Measurements from ENCODE around the gene SEMA3A.
"Not testable (repeated sequence)": the region's sequence is repeated elsewhere in the genome, so short reads cannot be mapped to it uniquely, and the experiment has no call there.

The SEMA3A gene

DNA sequence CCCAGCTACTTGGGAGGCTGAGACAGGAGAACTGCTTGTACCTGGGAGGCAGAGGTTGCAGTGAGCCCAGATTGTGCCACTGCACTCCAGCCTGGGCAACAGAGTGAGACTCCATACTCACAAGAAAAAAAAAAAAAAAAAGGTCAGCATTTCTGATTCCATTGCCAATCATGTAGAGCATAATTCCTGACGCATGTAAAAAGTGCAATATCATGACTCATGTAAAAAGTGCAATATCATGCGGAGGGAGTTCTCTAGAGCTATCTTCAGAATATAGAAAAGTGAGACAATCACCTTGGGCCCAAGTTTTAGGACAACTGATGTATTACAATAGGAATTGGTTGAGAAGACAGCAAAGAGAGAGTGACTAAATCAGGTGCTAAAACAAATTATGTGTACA lies 85.8 kb downstream of the SEMA3A start:
- no peak for DNase-seq (ENCODE audit: low read depth)

GRCh38 chr7:84108119-84108518 lies 86.5 kb downstream of the SEMA3A start:
- no peak for DNase-seq (ENCODE audit: low read depth)

- no peak for DNase-seq (ENCODE audit: low read depth)
Observed at GRCh38 chr7:84107259-84107658, 87.3 kb downstream of the SEMA3A start.

DNA sequence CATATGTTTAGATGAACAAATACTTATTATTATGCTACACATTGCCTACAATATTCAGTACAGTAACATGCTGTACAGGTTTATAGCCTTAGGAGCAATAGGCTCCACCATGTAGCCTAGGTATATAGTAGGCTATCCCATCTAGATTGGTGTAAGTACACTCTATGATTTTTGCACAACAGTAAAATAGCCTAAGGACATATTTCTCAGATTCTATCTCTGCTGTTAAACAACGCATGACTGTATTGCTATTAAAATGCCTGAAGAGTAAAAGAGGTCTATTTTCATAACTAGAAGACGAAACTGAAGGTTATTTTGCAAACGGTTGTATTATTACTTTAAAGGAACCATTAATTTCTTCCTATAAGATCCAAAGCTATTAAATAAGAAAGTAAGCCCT lies 88.3 kb downstream of the SEMA3A start:
- no peak for DNase-seq (ENCODE audit: low read depth)

DNA sequence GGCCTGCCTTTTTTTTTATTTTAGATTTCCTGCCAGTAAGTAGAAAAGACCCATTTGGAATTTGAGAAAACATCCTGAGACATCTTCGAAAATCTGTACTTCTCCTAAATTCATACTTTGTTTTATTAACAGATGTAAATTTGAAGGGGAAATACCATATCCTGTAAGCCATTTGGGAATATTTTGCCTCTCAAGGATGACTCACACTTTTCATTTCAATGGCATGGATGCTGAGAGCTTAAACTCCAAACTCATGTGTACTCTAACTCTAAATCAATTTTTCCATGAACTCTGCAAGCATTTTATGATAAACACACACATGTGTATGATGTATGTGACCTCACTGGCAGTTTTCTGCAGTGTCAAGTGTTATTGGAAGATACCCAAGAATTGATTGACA lies 89.0 kb downstream of the SEMA3A start:
- no peak for DNase-seq (ENCODE audit: low read depth)

- DNase-seq (ENCODE audit: low read depth): no peak
Observed at GRCh38 chr7:84104826-84105225, 89.8 kb downstream of the SEMA3A start.

- no peak for DNase-seq (ENCODE audit: low read depth)
Observed at GRCh38 chr7:84102213-84102612, 92.4 kb downstream of the SEMA3A start.

GRCh38 chr7:84100866-84101265 lies 93.7 kb downstream of the SEMA3A start:
- no peak for DNase-seq (ENCODE audit: low read depth)

GRCh38 chr7:84095971-84096370 lies 98.6 kb downstream of the SEMA3A start:
- no peak for DNase-seq (ENCODE audit: low read depth)

- no peak for DNase-seq (ENCODE audit: low read depth)
Observed at GRCh38 chr7:84092207-84092606, 102.4 kb downstream of the SEMA3A start.

- DNase-seq (ENCODE audit: low read depth): no peak
Observed at GRCh38 chr7:84091318-84091717, 103.3 kb downstream of the SEMA3A start.

DNA sequence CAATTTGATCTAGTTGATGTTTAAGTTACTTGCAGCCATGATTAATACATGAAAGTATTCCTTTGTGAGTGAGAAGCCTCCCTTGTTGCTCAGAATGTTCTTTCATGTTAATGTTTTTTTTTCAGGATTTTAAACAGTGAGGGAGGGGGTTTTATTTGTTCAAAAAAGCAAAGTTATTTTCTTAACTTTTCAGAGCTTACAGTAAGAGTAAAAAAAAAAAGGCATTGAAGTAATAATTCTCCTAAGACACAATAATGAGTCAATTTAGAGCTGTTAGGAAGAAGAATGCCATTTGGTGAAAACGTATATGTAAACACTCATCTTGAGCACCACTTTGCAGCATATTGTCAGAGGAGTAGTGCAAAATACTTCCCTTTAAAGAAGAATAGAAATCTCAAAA lies 105.8 kb downstream of the SEMA3A start:
- no peak for DNase-seq (ENCODE audit: low read depth)

GRCh38 chr7:84085998-84086397 lies 108.6 kb downstream of the SEMA3A start:
- no peak for DNase-seq (ENCODE audit: low read depth)

GRCh38 chr7:84085147-84085546 lies 109.4 kb downstream of the SEMA3A start:
- DNase-seq (ENCODE audit: low read depth): no peak

DNA sequence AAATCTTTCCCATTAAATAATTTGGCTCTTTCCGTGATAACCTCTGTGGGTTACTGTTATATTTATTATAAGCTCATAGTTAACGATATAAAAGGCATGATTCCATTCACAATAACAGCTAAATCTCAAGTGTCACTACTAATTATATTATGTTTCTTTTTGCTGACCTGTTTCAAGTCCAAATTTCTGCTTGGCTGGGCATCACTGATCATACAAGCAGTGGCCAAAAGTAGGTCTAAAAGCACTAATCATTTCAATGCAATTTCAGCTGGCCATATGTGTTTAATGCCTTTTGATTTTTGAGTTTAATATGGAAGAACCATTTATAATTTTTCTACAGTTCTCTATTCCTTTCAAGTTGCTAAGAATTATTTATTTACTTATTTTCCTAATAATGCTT lies 110.7 kb downstream of the SEMA3A start:
- DNase-seq (ENCODE audit: low read depth): no peak

DNA sequence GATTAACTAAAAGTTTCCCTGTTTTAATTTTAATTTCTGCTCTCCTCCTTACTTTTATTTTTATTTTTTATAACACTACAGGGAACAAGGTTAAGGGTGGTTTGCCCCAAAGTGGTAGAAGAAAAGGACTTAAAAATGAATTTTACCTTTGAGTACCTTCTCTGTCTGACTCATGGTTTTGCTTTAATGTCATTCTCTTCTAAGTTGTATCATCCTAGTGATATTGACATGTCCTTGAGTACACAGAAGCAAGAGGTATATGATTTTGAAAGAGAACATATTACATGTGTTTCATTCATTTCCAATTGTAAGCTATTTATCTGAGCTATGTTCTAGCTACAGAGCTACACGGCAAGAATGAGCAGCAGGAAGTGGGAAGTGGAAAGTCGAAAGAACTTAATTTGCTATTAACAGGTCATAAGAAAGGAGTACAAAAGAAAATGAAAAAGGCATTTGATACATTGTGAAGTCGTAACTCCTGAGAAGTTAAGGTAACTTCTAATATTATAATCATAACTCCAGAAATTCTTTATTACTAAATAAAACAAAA lies 112.5 kb downstream of the SEMA3A start:
- DNase-seq (ENCODE audit: low read depth): no peak

GRCh38 chr7:84077336-84077735 lies 117.3 kb downstream of the SEMA3A start:
- no peak for DNase-seq (ENCODE audit: low read depth)

- no peak for DNase-seq (ENCODE audit: low read depth)
Observed at GRCh38 chr7:84076219-84076618, 118.4 kb downstream of the SEMA3A start.

- no peak for DNase-seq (ENCODE audit: low read depth)
Observed at GRCh38 chr7:84073186-84073875, 121.3 kb downstream of the SEMA3A start.

- no peak for DNase-seq (ENCODE audit: low read depth)
Observed at GRCh38 chr7:84070770-84071169, 123.8 kb downstream of the SEMA3A start.

DNA sequence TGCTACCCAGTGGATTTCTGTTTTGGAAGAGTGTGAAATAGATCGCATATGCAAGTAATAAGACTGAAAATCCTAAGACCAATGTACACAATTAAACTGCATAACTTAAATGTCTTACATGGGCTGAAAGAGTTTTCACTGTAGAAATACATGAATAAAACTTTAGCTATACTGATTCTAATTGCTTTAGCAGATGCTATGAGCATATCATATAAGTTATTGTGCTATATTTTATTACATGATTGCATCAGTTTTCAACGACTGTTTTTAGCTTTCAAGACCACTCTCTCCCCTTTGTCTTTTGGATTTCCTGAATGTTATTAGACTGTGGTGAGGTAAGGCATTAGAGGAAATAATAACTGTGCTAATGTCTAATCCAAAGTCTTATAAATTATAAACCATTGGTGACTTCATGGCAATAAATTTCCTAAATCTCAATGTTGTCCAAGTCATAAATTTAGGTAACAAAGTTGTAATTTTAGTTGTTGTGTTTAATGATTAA lies 124.5 kb downstream of the SEMA3A start:
- no peak for DNase-seq (ENCODE audit: low read depth)

GRCh38 chr7:84069033-84069432 lies 125.6 kb downstream of the SEMA3A start:
- no peak for DNase-seq (ENCODE audit: low read depth)

DNA sequence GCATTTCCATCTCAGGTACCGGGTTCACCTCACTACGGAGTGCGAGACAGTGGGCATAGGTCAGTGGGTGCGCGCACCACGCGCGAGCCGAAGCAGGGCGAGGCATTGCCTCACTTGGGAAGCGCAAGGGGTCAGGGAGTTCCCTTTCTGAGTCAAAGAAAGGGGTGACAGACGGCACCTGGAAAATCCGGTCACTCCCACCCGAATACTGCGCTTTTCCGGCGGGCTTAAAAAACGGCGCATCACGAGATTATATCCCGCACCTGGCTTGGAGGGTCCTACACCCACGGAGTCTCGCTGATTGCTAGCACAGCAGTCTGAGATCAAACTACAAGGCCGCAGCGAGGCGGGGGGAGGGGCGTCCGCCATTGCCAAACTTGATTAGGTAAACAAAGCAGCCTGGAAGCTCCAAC lies 132.1 kb downstream of the SEMA3A start:
- not testable (repeated sequence) for DNase-seq (ENCODE audit: low read depth)

- DNase-seq (ENCODE audit: low read depth): no peak
Observed at GRCh38 chr7:84060760-84061261, 133.8 kb downstream of the SEMA3A start.
